ENCODE results near the gene ABHD5. TPM values are rescaled to one million over a fixed set of nuclear protein-coding genes. Genes with fewer than 3 reads are reported as not detected.

ABHD5 gene
- total and polyA plus RNA-seq, 10 of the 15 experiments (the other 5 are each of a cell fraction or from before 2014, with no cell fraction given), result 5.5 to 24.4 (median 9.5) TPM

DNA sequence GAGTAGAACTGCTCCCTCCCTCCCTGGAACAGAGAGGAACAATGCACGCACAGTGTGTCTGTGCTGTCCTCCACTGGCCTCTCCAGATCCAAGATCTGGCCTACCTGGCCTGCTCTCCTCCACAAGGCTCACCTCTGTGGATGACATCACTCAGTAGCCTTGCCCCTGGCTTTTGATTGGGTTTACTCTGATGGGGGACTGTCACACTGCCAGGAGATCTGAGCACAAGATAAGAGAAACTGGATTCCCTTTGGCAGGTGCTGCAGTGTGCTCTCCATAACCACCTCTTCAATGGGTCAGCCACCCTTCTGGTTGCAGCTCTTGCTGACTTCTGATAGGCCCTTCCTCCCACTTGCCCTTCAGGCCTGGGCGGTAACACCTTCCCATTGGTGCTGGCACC, 46.3 kb upstream of the ABHD5 start:
- no peaks in the 10 kb centered on the region for H3K4me1 ChIP-seq (ENCODE audit: control insufficient read depth, insufficient read depth, low read length)
- no peaks in the 10 kb centered on the region for H3K27me3 ChIP-seq (replicated peaks in 1 of 2; ENCODE audit: control insufficient read depth in 2 of 2, insufficient read depth in 2 of 2, low read length in 1 of 2)
- ATAC-seq (no peak), DNase-seq (ENCODE audit: low read depth, low spot score) (no peak), FAIRE-seq (no peak)
- WGBS (ENCODE audit: insufficient coverage, insufficient replicate concordance, low lambda C conversion rate, missing lambda C conversion rate), result 71% methylated on average over 2 of the region's 2 CpGs
- SMC1A ChIA-PET (ENCODE audit: uncharacterized antibody, unreplicated experiment), result no interaction called here
- H3K4me2 ChIP-seq (ENCODE audit: control insufficient read depth, insufficient read depth), result no peak overlapping the region
- BruUV-seq (replicated peaks), result no TSS peak
- no peak overlapping the region for H3K27ac ChIP-seq (ENCODE audit: control insufficient read depth, insufficient read depth)
- H3K9ac ChIP-seq (ENCODE audit: control insufficient read depth, insufficient read depth, low read length), result no peak overlapping the region
- H2AFZ ChIP-seq (ENCODE audit: control insufficient read depth, low read depth, low read length), result no peak overlapping the region
- H4K20me1 ChIP-seq (ENCODE audit: control insufficient read depth, insufficient read depth), result no peaks in the 10 kb centered on the region
- intact Hi-C loops (cut with micrococcal nuclease; ENCODE audit: unreplicated experiment), result no loop called here
- POLR2A ChIA-PET, result no interaction called here
- CTCF ChIA-PET, result no interaction called here
- no peaks in the 10 kb centered on the region for H3K9me3 ChIP-seq (replicated peaks; ENCODE audit: control insufficient read depth, insufficient read depth, low read length)
- TF ChIP-seq POLR2AphosphoS2 (IDR thresholded peaks at IDR 0.05; ENCODE audit: low read depth, low read length) (no peak), BHLHE40 (IDR thresholded peaks at IDR 0.05; ENCODE audit: borderline replicate concordance in 1 of 2, low read depth in 2 of 2, low read length in 1 of 2) (no peak), TCF12 (IDR thresholded peaks at IDR 0.05; ENCODE audit: low read depth, low read length) (no peak), HCFC1 (IDR thresholded peaks at IDR 0.05; ENCODE audit: low read length) (no peak), HDGF (IDR thresholded peaks at IDR 0.05) (no peak), ZZZ3 (IDR thresholded peaks at IDR 0.05; ENCODE audit: control insufficient read depth, insufficient read length, low read depth) (no peak), SMAD5 (IDR thresholded peaks at IDR 0.05; ENCODE audit: low read depth) (no peak), CHD4 (IDR thresholded peaks at IDR 0.05) (no peak), HDAC6 (IDR thresholded peaks at IDR 0.05; ENCODE audit: unreplicated experiment) (no peak)
- TF ChIP-seq, protein P1, sequence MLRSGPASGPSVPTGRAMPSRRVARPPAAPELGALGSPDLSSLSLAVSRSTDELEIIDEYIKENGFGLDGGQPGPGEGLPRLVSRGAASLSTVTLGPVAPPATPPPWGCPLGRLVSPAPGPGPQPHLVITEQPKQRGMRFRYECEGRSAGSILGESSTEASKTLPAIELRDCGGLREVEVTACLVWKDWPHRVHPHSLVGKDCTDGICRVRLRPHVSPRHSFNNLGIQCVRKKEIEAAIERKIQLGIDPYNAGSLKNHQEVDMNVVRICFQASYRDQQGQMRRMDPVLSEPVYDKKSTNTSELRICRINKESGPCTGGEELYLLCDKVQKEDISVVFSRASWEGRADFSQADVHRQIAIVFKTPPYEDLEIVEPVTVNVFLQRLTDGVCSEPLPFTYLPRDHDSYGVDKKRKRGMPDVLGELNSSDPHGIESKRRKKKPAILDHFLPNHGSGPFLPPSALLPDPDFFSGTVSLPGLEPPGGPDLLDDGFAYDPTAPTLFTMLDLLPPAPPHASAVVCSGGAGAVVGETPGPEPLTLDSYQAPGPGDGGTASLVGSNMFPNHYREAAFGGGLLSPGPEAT (IDR thresholded peaks at IDR 0.05; ENCODE audit: low read depth), result no peak
- TF ChIP-seq, protein P2, sequence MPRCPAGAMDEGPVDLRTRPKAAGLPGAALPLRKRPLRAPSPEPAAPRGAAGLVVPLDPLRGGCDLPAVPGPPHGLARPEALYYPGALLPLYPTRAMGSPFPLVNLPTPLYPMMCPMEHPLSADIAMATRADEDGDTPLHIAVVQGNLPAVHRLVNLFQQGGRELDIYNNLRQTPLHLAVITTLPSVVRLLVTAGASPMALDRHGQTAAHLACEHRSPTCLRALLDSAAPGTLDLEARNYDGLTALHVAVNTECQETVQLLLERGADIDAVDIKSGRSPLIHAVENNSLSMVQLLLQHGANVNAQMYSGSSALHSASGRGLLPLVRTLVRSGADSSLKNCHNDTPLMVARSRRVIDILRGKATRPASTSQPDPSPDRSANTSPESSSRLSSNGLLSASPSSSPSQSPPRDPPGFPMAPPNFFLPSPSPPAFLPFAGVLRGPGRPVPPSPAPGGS (IDR thresholded peaks at IDR 0.05; ENCODE audit: borderline replicate concordance, insufficient read depth, low read depth, low read length, poor library complexity, severe bottlenecking), result no peak
- TF ChIP-seq, protein P3, sequence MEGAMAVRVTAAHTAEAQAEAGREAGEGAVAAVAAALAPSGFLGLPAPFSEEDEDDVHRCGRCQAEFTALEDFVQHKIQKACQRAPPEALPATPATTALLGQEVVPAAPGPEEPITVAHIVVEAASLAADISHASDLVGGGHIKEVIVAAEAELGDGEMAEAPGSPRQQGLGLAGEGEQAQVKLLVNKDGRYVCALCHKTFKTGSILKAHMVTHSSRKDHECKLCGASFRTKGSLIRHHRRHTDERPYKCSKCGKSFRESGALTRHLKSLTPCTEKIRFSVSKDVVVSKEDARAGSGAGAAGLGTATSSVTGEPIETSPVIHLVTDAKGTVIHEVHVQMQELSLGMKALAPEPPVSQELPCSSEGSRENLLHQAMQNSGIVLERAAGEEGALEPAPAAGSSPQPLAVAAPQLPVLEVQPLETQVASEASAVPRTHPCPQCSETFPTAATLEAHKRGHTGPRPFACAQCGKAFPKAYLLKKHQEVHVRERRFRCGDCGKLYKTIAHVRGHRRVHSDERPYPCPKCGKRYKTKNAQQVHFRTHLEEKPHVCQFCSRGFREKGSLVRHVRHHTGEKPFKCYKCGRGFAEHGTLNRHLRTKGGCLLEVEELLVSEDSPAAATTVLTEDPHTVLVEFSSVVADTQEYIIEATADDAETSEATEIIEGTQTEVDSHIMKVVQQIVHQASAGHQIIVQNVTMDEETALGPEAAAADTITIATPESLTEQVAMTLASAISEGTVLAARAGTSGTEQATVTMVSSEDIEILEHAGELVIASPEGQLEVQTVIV (IDR thresholded peaks at IDR 0.05; ENCODE audit: borderline replicate concordance, partially characterized antibody), result no peak
- TF ChIP-seq, protein P4, sequence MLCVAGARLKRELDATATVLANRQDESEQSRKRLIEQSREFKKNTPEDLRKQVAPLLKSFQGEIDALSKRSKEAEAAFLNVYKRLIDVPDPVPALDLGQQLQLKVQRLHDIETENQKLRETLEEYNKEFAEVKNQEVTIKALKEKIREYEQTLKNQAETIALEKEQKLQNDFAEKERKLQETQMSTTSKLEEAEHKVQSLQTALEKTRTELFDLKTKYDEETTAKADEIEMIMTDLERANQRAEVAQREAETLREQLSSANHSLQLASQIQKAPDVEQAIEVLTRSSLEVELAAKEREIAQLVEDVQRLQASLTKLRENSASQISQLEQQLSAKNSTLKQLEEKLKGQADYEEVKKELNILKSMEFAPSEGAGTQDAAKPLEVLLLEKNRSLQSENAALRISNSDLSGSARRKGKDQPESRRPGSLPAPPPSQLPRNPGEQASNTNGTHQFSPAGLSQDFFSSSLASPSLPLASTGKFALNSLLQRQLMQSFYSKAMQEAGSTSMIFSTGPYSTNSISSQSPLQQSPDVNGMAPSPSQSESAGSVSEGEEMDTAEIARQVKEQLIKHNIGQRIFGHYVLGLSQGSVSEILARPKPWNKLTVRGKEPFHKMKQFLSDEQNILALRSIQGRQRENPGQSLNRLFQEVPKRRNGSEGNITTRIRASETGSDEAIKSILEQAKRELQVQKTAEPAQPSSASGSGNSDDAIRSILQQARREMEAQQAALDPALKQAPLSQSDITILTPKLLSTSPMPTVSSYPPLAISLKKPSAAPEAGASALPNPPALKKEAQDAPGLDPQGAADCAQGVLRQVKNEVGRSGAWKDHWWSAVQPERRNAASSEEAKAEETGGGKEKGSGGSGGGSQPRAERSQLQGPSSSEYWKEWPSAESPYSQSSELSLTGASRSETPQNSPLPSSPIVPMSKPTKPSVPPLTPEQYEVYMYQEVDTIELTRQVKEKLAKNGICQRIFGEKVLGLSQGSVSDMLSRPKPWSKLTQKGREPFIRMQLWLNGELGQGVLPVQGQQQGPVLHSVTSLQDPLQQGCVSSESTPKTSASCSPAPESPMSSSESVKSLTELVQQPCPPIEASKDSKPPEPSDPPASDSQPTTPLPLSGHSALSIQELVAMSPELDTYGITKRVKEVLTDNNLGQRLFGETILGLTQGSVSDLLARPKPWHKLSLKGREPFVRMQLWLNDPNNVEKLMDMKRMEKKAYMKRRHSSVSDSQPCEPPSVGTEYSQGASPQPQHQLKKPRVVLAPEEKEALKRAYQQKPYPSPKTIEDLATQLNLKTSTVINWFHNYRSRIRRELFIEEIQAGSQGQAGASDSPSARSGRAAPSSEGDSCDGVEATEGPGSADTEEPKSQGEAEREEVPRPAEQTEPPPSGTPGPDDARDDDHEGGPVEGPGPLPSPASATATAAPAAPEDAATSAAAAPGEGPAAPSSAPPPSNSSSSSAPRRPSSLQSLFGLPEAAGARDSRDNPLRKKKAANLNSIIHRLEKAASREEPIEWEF (IDR thresholded peaks at IDR 0.05; ENCODE audit: insufficient replicate concordance, low read depth, low read length), result no peak
- no peaks in the 10 kb centered on the region for H3K79me2 ChIP-seq (ENCODE audit: control insufficient read depth, insufficient read depth, low read length)
- H3K36me3 ChIP-seq (ENCODE audit: control insufficient read depth in 2 of 2, insufficient read depth in 2 of 2, low read length in 1 of 2), result no peaks in the 10 kb centered on the region
- RAD21 ChIA-PET (ENCODE audit: unreplicated experiment), result no interaction called here
- no peak overlapping the region for H3K4me3 ChIP-seq
- in situ Hi-C loops (cut with MboI), result no loop called here

Measured in GM12878 (cell line).